B cell (primary cell): ENCODE results near the gene E2F2.

Source experiments
- EZH2 ChIP-seq: IDR thresholded peaks from 2 replicates; pipeline ENCODE4 v1.6.1; 2012; ENCODE audit warnings: borderline replicate concordance, low read depth, mild to moderate bottlenecking, moderate library complexity, low read length; ENCODE audit not compliant: insufficient read depth, poor library complexity, severe bottlenecking
- TF ChIP-seq, protein P1 (sequence below): fragments of 200-600 bp; IDR thresholded peaks from one replicate; pipeline ENCODE4 v1.8.0; 2022; ENCODE audit warnings: antibody characterized with exemption, mild to moderate bottlenecking

GRCh38 chr1:23481904-23482303, 49.1 kb downstream of the E2F2 start:
- TF ChIP-seq, protein P1, sequence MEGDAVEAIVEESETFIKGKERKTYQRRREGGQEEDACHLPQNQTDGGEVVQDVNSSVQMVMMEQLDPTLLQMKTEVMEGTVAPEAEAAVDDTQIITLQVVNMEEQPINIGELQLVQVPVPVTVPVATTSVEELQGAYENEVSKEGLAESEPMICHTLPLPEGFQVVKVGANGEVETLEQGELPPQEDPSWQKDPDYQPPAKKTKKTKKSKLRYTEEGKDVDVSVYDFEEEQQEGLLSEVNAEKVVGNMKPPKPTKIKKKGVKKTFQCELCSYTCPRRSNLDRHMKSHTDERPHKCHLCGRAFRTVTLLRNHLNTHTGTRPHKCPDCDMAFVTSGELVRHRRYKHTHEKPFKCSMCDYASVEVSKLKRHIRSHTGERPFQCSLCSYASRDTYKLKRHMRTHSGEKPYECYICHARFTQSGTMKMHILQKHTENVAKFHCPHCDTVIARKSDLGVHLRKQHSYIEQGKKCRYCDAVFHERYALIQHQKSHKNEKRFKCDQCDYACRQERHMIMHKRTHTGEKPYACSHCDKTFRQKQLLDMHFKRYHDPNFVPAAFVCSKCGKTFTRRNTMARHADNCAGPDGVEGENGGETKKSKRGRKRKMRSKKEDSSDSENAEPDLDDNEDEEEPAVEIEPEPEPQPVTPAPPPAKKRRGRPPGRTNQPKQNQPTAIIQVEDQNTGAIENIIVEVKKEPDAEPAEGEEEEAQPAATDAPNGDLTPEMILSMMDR, result no peak
- no peak for TF ChIP-seq EZH2
